T follicular helper cell (primary cell): ENCODE data around the gene SRP68.
"Not testable (repeated sequence)": the region's sequence is repeated elsewhere in the genome, so short reads cannot be mapped to it uniquely, and the experiment has no call there.

ENCODE experiments used
- DNase-seq: peaks from one replicate; pipeline ENCODE4 v3.0.0-alpha.2; 2020; ENCODE audit warnings: low read depth

SRP68 gene

DNA sequence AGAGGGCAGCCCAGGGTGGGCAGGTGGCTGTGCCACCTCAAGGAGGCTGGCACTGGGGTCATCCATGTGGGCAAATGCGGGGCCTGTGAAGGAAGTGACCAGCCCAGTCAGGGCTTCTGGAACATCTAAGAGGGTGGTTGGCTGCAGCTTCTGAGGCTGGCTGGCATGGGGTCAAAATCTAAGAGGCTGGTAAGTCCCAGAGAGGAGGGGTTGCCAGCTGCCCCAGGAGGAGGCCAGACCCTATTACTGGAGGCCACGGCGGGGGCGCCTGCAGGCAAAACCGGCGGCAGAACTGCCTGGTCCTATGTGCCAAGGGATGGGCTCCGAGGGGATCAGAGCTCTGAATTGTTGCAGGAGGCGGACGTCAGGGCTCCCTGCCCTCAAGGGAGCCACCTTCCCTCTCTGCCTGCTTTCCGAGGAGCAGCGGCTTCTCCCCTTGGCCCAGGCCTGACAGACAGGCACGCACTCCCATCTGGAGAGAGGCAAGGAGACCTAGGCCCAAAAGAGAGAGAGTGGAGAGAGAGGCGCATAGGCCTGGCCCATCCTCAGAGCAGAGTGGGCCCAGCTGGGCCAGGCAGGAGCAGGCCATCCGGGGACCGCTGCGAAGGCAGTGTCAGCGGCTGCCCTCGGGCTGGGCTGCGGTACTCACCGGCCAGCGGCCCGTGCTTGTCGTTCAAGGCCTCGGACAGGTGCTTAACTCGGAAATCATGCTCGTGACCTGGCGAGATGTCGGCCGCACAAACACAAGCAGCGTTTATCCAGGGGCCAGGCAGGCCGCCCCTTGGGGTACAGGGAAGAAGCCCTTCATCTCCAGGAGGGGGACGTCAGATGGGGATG lies 17.6 kb upstream of the SRP68 start:
- DNase-seq: no peak

DNA sequence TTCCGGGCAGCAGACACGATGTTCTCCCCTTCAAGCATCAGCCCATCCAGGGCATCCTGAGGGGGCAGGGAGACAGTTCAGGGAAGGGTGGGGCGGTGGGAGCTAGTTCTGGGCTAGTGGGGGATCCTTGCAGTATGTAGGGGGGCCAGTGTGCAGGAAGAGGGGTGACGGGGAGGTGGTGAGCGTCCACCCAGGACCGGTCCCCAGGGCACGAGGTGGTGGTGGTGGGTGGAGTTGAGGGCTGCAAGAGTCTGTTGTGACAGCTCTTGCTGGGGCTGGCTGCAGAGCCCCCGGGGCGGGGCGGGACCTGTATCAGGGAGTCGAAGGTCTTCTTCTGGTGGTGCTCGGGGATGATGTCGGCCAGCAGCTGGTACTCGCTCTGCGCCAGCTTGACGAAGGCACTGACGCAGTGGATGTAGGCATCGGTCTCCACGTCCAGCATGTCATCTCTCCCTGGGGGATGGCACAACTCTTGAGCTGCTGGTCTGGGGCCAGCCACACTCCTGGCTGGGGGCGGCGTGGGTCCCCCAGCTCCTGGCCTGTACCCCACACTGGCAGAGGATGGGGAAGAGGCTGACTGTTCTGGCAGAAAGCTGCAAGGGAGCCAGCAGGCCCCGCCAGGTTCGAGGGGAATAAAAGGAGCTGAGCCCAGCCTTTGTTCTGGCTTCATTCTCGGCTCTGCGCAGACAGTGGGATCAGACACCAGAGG lies 16.7 kb upstream of the SRP68 start:
- no peak for DNase-seq

GRCh38 chr17:76088041-76088867 lies 15.9 kb upstream of the SRP68 start:
- DNase-seq: no peak

- DNase-seq: no peak
Observed at GRCh38 chr17:76087531-76087930, 15.2 kb upstream of the SRP68 start.

GRCh38 chr17:76086384-76086783 lies 14.1 kb upstream of the SRP68 start:
- DNase-seq: no peak

GRCh38 chr17:76085731-76086366 lies 13.5 kb upstream of the SRP68 start:
- no peak for DNase-seq

- DNase-seq: no peak
Observed at GRCh38 chr17:76085066-76085730, 12.9 kb upstream of the SRP68 start.

GRCh38 chr17:76083536-76084182 lies 11.3 kb upstream of the SRP68 start:
- DNase-seq: no peak

GRCh38 chr17:76082326-76083251 lies 10.3 kb upstream of the SRP68 start:
- DNase-seq: no peak

GRCh38 chr17:76081295-76082210 lies 9.2 kb upstream of the SRP68 start:
- DNase-seq: no peak

- DNase-seq: no peak
Observed at GRCh38 chr17:76080768-76081287, 8.5 kb upstream of the SRP68 start.

DNA sequence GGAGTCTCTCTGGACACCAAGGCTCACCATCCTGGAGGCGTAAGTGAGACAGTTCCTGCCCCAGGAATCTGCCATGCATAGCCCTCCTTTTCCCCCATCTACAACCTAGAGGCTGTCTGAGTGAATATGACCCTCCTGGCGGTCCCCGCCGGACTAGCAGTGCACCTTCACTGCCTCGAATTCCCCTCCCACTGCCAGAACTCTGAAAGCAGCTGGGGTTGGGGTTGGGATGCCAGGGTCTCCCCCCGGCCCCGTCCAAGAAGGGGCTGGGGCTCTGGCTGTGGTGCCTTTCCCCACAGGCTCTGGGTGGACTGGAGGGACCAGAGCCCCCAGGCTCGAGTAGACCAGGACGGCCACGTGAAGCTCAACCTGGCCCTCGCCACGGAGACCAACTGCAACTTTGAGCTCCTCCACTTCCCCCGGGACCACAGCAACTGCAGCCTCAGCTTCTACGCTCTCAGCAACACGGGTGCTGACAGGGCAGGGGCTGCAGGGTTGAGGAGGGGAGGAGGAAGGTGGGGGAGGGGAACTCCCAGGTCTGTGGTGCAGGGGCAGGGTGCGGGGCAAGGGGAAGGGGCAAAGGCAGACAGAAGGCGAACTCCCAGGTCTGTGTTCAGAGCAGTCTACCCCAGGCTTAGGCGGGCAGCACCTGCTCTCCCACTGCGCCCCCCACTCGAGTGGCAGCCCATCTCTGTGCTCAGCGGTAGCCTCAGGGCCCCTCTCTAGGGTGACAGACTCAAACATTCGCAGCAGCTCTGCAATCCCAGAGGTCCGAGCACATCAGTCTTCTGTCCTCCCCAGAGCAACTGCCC lies 7.8 kb upstream of the SRP68 start:
- DNase-seq: no peak

DNA sequence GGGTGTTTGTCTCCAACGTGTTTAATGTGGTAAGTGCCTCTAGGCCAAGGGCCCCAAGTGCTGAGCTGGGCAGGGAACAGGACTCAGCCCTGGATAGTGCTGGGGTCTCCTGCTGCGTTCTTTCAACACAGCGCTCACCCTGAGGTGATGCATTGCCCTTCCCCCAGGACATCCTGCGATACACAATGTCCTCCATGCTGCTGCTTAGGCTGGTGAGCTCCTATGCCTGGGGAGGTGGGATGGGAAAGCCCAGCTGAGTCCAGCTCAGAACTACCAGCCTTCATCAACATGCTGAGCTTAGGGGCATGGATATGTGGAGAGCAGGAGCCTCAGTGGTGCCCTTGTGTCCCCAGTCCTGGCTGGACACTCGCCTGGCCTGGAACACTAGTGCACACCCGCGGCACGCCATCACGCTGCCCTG lies 7.2 kb upstream of the SRP68 start:
- no peak for DNase-seq

GRCh38 chr17:76078860-76079534 lies 6.7 kb upstream of the SRP68 start, which contains the start of gene ZACN:
TSS of gene ZACN (plus strand) at chr17:76079182. CDS start at chr17:76079265, 83 bp downstream.
- no peak for DNase-seq

DNA sequence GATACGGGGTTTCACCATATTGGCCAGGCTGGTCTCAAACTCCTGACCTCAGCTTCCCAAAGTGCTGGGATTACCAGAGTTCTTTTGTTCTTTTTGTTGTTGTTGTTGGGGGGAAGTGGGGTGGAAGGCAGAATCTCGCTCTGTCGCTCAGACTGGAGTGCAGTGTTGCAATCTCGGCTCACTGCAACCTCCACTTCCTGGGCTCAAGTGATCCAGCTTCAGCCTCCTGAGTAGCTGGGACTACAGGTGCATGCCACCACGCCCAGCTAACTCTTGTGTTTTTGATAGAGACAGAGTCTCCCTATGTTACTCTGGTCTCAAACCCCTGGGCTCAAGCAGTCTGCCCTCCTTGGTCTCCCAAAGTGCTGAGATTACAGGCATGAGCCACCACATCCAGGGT lies 6.1 kb upstream of the SRP68 start:
- DNase-seq: not testable (repeated sequence)

DNA sequence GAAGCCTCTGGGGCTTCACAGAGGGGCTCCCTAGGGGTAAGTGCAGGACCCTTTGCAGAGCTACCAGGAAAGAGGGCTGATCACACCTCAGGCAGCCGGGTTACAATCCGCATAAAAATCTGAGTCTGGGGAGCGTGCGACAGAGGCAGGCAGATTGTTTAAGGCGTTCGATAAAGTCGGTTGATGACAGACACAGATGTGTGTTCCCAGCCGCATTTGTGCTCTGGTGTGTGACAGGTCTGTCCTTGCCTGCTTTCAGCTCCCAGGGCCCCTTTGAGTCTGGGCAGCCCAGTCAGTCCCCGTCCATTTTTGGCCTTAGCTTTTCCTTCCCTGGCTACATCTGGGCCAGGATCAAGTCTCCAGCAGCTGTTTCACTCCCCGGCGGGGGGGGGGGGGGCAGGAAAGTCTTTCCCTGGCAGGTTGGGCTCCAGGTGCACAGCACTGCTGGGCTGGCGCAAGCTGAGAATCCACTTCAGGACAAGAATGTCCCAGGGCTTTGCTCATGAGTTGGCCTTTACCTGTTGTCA lies 5.3 kb upstream of the SRP68 start:
- no peak for DNase-seq
